ENCODE measurements around the gene OGFOD1.

The OGFOD1 gene

DNA sequence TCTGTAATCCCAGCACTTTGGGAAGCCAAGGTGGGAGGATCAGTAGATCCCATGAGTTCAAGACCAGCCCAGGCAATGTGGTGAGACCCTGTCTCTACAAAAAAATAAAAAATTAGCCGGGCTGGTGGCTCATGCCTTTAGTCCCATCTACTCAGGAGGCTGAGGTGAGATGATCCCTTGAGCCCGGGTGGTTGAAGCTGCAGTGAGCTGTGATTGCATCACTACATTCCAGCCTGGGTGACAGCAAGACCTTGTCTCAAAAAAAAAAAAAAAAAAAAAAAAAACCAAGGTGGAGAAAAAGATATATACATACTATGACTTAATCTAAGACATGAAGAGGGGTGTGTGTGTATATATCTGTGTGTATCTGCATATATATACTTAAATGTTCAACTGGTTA lies 41.8 kb downstream of the OGFOD1 start:
- no peak overlapping the region for H3K23ac ChIP-seq (ENCODE audit: low read length in 2 of 2)
- H3K4me2 ChIP-seq (ENCODE audit: low read length, poor library complexity, severe bottlenecking) = no peak overlapping the region
- no peaks in the 10 kb centered on the region for H3K79me1 ChIP-seq (replicated peaks; ENCODE audit: low read length, poor library complexity, severe bottlenecking)
- WGBS = 100% methylated on average over 1 of the region's 2 CpGs
- no peak overlapping the region for H3K9ac ChIP-seq (ENCODE audit: low read length)
- no peak overlapping the region for H2BK120ac ChIP-seq (ENCODE audit: low read depth, low read length)
- no peak overlapping the region for H3K14ac ChIP-seq (ENCODE audit: low read length in 2 of 2)
- no peaks in the 10 kb centered on the region for H3K27me3 ChIP-seq (ENCODE audit: control insufficient read depth in 1 of 2, insufficient read depth in 1 of 2, low read length in 2 of 2)
- no peak for DNase-seq
- no peak overlapping the region for H2BK12ac ChIP-seq (ENCODE audit: low read length in 2 of 2)
- H2AFZ ChIP-seq (ENCODE audit: low read depth, low read length) = no peak overlapping the region
- no peak overlapping the region for H3K4me3 ChIP-seq (ENCODE audit: insufficient read depth in 1 of 2, low read depth in 1 of 2, low read length in 2 of 2)
- H3K36me3 ChIP-seq (ENCODE audit: control insufficient read depth in 1 of 2, insufficient read depth in 2 of 2, low read depth in 1 of 2, low read length in 2 of 2) = peaks cover 4 to 67% of the 10 kb centered on the region in 2 experiments
- H2BK15ac ChIP-seq (ENCODE audit: low read depth, poor library complexity, severe bottlenecking) = no peak overlapping the region
- H2AK5ac ChIP-seq (ENCODE audit: low read length, severe bottlenecking) = no peak overlapping the region
- H4K8ac ChIP-seq (ENCODE audit: low read length) = no peak overlapping the region
- H3K4ac ChIP-seq (ENCODE audit: low read depth in 1 of 2, low read length in 2 of 2) = no peak overlapping the region
- no peak overlapping the region for H3K27ac ChIP-seq (ENCODE audit: low read length, poor library complexity, severe bottlenecking)
- no peak overlapping the region for H2BK5ac ChIP-seq (ENCODE audit: low read depth, low read length, poor library complexity, severe bottlenecking)
- no peak overlapping the region for H3K18ac ChIP-seq (ENCODE audit: low read depth in 1 of 2, low read length in 2 of 2)
- no peaks in the 10 kb centered on the region for H3K9me3 ChIP-seq (ENCODE audit: control insufficient read depth, low read length)
- no peaks in the 10 kb centered on the region for H3K4me1 ChIP-seq (ENCODE audit: control insufficient read depth, insufficient read depth, low read depth, low read length)
- H4K91ac ChIP-seq (ENCODE audit: low read length) = no peak overlapping the region

DNA sequence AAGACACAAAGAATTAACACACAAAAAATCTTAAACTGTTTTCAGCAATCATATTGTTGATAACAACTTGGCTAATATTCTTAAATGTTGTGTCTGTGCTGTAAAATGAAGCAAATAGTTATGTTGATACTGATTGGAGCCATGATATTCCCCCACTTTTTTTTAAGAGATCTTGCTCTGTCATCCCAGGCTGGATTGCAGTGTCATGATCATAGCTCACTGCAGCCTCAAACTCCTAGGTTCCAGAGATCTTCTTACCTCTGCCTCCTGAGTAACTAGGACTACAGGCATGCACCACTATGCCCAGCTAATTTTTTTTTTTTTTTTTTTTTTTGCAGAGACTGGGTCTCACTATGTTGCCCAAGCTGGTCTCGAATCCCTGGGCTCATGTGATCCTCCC lies 42.5 kb downstream of the OGFOD1 start:
- Histone ChIP-seq H3K23ac (ENCODE audit: low read length in 2 of 2) (no peak overlapping the region), H3K4me3 (ENCODE audit: insufficient read depth in 1 of 2, low read depth in 1 of 2, low read length in 2 of 2) (no peak overlapping the region), H4K91ac (ENCODE audit: low read length) (no peak overlapping the region), H3K4me2 (ENCODE audit: low read length, poor library complexity, severe bottlenecking) (no peak overlapping the region), H3K4me1 (ENCODE audit: control insufficient read depth, insufficient read depth, low read depth, low read length) (no peaks in the 10 kb centered on the region), H3K14ac (ENCODE audit: low read length in 2 of 2) (no peak overlapping the region), H3K36me3 (ENCODE audit: control insufficient read depth in 1 of 2, insufficient read depth in 2 of 2, low read depth in 1 of 2, low read length in 2 of 2) (peaks cover 4 to 74% of the 10 kb centered on the region in 2 experiments), H3K9ac (ENCODE audit: low read length) (no peak overlapping the region), H2BK120ac (ENCODE audit: low read depth, low read length) (no peak overlapping the region), H2BK5ac (ENCODE audit: low read depth, low read length, poor library complexity, severe bottlenecking) (no peak overlapping the region), H2BK12ac (ENCODE audit: low read length in 2 of 2) (no peak overlapping the region), H3K4ac (ENCODE audit: low read depth in 1 of 2, low read length in 2 of 2) (no peak overlapping the region), H2BK15ac (ENCODE audit: low read depth, poor library complexity, severe bottlenecking) (no peak overlapping the region), H3K27ac (ENCODE audit: low read length, poor library complexity, severe bottlenecking) (no peak overlapping the region), H2AK5ac (ENCODE audit: low read length, severe bottlenecking) (no peak overlapping the region), H3K79me1 (replicated peaks; ENCODE audit: low read length, poor library complexity, severe bottlenecking) (no peaks in the 10 kb centered on the region), H3K9me3 (ENCODE audit: control insufficient read depth, low read length) (no peaks in the 10 kb centered on the region), H3K18ac (ENCODE audit: low read depth in 1 of 2, low read length in 2 of 2) (no peak overlapping the region), H4K8ac (ENCODE audit: low read length) (no peak overlapping the region), H3K27me3 (ENCODE audit: control insufficient read depth in 1 of 2, insufficient read depth in 1 of 2, low read length in 2 of 2) (no peaks in the 10 kb centered on the region), H2AFZ (ENCODE audit: low read depth, low read length) (no peak overlapping the region)
- WGBS = 100% methylated on average over 1 of the region's 1 CpG
- no peak for DNase-seq

DNA sequence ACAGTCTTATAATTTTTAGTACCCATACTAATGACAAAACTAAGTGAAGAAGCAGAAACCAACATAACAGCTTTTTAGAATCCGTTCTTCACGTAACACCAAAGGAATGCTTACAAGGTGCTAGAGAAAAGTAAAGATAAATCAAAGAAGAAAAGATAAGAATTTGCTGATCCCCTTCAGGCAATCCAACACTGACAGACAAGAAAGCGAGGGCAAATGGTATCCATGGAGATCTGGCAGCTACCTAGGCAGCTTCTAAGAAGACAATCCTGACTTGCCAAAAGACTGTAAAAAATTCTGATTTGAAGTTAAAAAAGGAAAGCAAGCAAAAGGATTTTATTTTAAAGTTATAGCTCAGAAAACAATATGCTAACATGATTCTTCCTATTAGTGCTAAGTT lies 53.8 kb downstream of the OGFOD1 start:
- Histone ChIP-seq H2BK5ac (ENCODE audit: low read depth, low read length, poor library complexity, severe bottlenecking) (no peak overlapping the region), H3K4me2 (ENCODE audit: low read length, poor library complexity, severe bottlenecking) (no peak overlapping the region), H3K4ac (ENCODE audit: low read depth in 1 of 2, low read length in 2 of 2) (no peak overlapping the region), H2AFZ (ENCODE audit: low read depth, low read length) (no peak overlapping the region), H2AK5ac (ENCODE audit: low read length, severe bottlenecking) (no peak overlapping the region), H3K4me3 (ENCODE audit: insufficient read depth in 1 of 2, low read depth in 1 of 2, low read length in 2 of 2) (no peak overlapping the region), H3K4me1 (ENCODE audit: control insufficient read depth, insufficient read depth, low read depth, low read length) (no peaks in the 10 kb centered on the region), H2BK15ac (ENCODE audit: low read depth, poor library complexity, severe bottlenecking) (no peak overlapping the region), H3K14ac (ENCODE audit: low read length in 2 of 2) (no peak overlapping the region), H4K91ac (ENCODE audit: low read length) (no peak overlapping the region), H4K8ac (ENCODE audit: low read length) (no peak overlapping the region), H2BK120ac (ENCODE audit: low read depth, low read length) (no peak overlapping the region), H3K27ac (ENCODE audit: low read length, poor library complexity, severe bottlenecking) (no peak overlapping the region), H3K18ac (ENCODE audit: low read depth in 1 of 2, low read length in 2 of 2) (no peak overlapping the region), H2BK12ac (ENCODE audit: low read length in 2 of 2) (no peak overlapping the region), H3K27me3 (ENCODE audit: control insufficient read depth in 1 of 2, insufficient read depth in 1 of 2, low read length in 2 of 2) (no peaks in the 10 kb centered on the region), H3K9ac (ENCODE audit: low read length) (no peak overlapping the region), H3K23ac (ENCODE audit: low read length in 2 of 2) (no peak overlapping the region), H3K79me1 (replicated peaks; ENCODE audit: low read length, poor library complexity, severe bottlenecking) (peaks cover 4% of the 10 kb centered on the region), H3K9me3 (ENCODE audit: control insufficient read depth, low read length) (no peaks in the 10 kb centered on the region), H3K36me3 (ENCODE audit: control insufficient read depth in 1 of 2, insufficient read depth in 2 of 2, low read depth in 1 of 2, low read length in 2 of 2) (peaks cover 21 to 81% of the 10 kb centered on the region in 2 experiments)
- no peak for DNase-seq
- 100% methylated on average over 1 of the region's 3 CpGs for WGBS

DNA sequence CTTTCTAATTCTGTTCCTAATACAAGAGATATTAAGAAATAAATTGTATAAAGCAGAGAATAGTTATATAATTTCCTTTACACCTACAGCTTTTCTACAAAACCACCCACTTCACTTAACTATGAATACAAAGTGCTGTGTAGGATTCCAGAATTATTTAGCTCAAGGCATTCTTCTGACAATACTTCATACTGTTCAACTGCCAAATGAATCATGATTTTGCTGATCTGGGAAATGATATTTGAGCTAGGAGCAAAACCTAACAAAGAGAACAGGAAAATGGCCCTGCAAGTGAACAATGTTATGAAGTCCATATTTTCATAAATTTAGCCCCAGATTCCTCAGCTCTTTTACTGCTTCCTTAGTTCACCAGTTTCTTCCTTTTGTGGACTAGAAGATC lies 55.6 kb downstream of the OGFOD1 start:
- H3K79me1 ChIP-seq (replicated peaks; ENCODE audit: low read length, poor library complexity, severe bottlenecking) = peaks cover 9% of the 10 kb centered on the region
- H2BK120ac ChIP-seq (ENCODE audit: low read depth, low read length) = no peak overlapping the region
- peaks cover 16 to 80% of the 10 kb centered on the region in 2 experiments for H3K36me3 ChIP-seq (ENCODE audit: control insufficient read depth in 1 of 2, insufficient read depth in 2 of 2, low read depth in 1 of 2, low read length in 2 of 2)
- no peaks in the 10 kb centered on the region for H3K9me3 ChIP-seq (ENCODE audit: control insufficient read depth, low read length)
- no peak for DNase-seq
- no peak overlapping the region for H3K4me3 ChIP-seq (ENCODE audit: insufficient read depth in 1 of 2, low read depth in 1 of 2, low read length in 2 of 2)
- no peak overlapping the region for H2AFZ ChIP-seq (ENCODE audit: low read depth, low read length)
- H3K27ac ChIP-seq (ENCODE audit: low read length, poor library complexity, severe bottlenecking) = no peak overlapping the region
- no peak overlapping the region for H3K23ac ChIP-seq (ENCODE audit: low read length in 2 of 2)
- peak overlapping the region; percentile 68 for H3K9ac ChIP-seq (ENCODE audit: low read length)
- H3K14ac ChIP-seq (ENCODE audit: low read length in 2 of 2) = no peak overlapping the region
- no peak overlapping the region for H2BK5ac ChIP-seq (ENCODE audit: low read depth, low read length, poor library complexity, severe bottlenecking)
- H4K8ac ChIP-seq (ENCODE audit: low read length) = no peak overlapping the region
- no peak overlapping the region for H3K4me2 ChIP-seq (ENCODE audit: low read length, poor library complexity, severe bottlenecking)
- no peak overlapping the region for H3K4ac ChIP-seq (ENCODE audit: low read depth in 1 of 2, low read length in 2 of 2)
- no peak overlapping the region for H3K18ac ChIP-seq (ENCODE audit: low read depth in 1 of 2, low read length in 2 of 2)
- no peaks in the 10 kb centered on the region for H3K4me1 ChIP-seq (ENCODE audit: control insufficient read depth, insufficient read depth, low read depth, low read length)
- no peak overlapping the region for H2BK12ac ChIP-seq (ENCODE audit: low read length in 2 of 2)
- H3K27me3 ChIP-seq (ENCODE audit: control insufficient read depth in 1 of 2, insufficient read depth in 1 of 2, low read length in 2 of 2) = no peaks in the 10 kb centered on the region
- H2BK15ac ChIP-seq (ENCODE audit: low read depth, poor library complexity, severe bottlenecking) = no peak overlapping the region
- no peak overlapping the region for H2AK5ac ChIP-seq (ENCODE audit: low read length, severe bottlenecking)
- H4K91ac ChIP-seq (ENCODE audit: low read length) = no peak overlapping the region

All from mesenchymal stem cell (in vitro differentiated cells and primary cell).